K562 (cell line): ENCODE data around the gene RASL11A. TPM values are rescaled to one million over a fixed set of nuclear protein-coding genes. Genes with fewer than 3 reads are reported as not detected.
A peak's percentile ranks its signal among the peaks of the same experiment; 100 is the strongest.

Experiments
- ARID4B ChIP-seq: sonication (generic); formaldehyde crosslinking; IDR thresholded peaks from 2 replicates; pipeline ENCODE4 v1.8.0; 2022; ENCODE audit warnings: mild to moderate bottlenecking, missing genetic modification reagents
- ESRRA ChIP-seq: fragments of 450-650 bp; IDR thresholded peaks from 2 replicates; pipeline ENCODE4 v1.6.1; 2014; ENCODE audit warnings: low read depth, mild to moderate bottlenecking, moderate library complexity, borderline replicate concordance
- GATAD2A ChIP-seq: fragments of 450-650 bp; IDR thresholded peaks from 2 replicates; pipeline ENCODE4 v1.6.1; 2017
- GATAD2B ChIP-seq: fragments of 450-650 bp; IDR thresholded peaks from 2 replicates; pipeline ENCODE4 v1.6.1; 2017; ENCODE audit warnings: mild to moderate bottlenecking, borderline replicate concordance
- GTF2F1 ChIP-seq: IDR thresholded peaks from 2 replicates; pipeline ENCODE4 v1.6.1; 2011; ENCODE audit warnings: low read depth, low read length, improper control_type of control experiment
- KDM5B ChIP-seq: fragments of 200-600 bp; sonication (generic); IDR thresholded peaks from 2 replicates; pipeline ENCODE4 v1.6.1; 2012; ENCODE audit warnings: low read depth, mild to moderate bottlenecking, moderate library complexity, low read length, control low read depth, inconsistent platforms; ENCODE audit not compliant: insufficient replicate concordance
- NBN ChIP-seq: fragments of 450-650 bp; IDR thresholded peaks from 2 replicates; pipeline ENCODE4 v1.6.1; 2016; ENCODE audit warnings: low read depth, mild to moderate bottlenecking
- NCOA6 ChIP-seq: fragments of 450-650 bp; IDR thresholded peaks from 2 replicates; pipeline ENCODE4 v1.6.1; 2017; ENCODE audit warnings: mild to moderate bottlenecking
- SMAD4 ChIP-seq: fragments of 250-450 bp; sonication (Bioruptor Pico); conservative IDR thresholded peaks from 2 replicates; pipeline ENCODE4 v1.8.0; 2021; ENCODE audit warnings: inconsistent platforms, mild to moderate bottlenecking, moderate library complexity
- ZBTB7A ChIP-seq: IDR thresholded peaks from 2 replicates; pipeline ENCODE4 v1.6.1; 2011; ENCODE audit warnings: low read depth, mild to moderate bottlenecking, low read length, moderate library complexity, borderline replicate concordance; ENCODE audit not compliant: control insufficient read depth
- polyA plus RNA-seq, 8 experiments: library from polyadenylated mRNA; depleted of rRNA in 4 of 8; stranded (reverse) in 5 of 8; unstranded in 3 of 8; fragments of >200 nt; fragmentation: Nextera tagmentation in 2 of 8; fragmentation: Illumina TruSeq in 1 of 8; extraction: Ambion mirVana in 2 of 8; extraction: Trizol in 1 of 8; gene quantifications; 2 replicates each; pipeline versions ENCODE4 v1.2.1 to v1.2.3, GENCODE V29; 2011 to 2014; ENCODE audit warnings: inconsistent platforms in 1 of 8, missing spikeins in 1 of 8
- total RNA-seq, 7 experiments: library from RNA; depleted of rRNA in 6 of 7; stranded (reverse); fragments of >200 nt in 6 of 7; fragmentation: Illumina TruSeq in 2 of 7; extraction: Trizol in 2 of 7; gene quantifications; 2 replicates each; pipeline versions ENCODE4 v1.2.1 to v1.2.3, GENCODE V29; 2011 to 2021; ENCODE audit warnings: low replicate concordance in 1 of 7

The RASL11A gene
- total and polyA plus RNA-seq, 9 of the 15 experiments (the other 6 are each of a cell fraction or from before 2014, with no cell fraction given) = 0.11 to 2.2 (median 1.5) TPM; not detected in 1

- TF ChIP-seq KDM5B (peak; percentile 86), NCOA6 (0 out of 2 replicates have a peak, but pooled peaks have one; percentile 61), SMAD4 (CRISPR knock-in tag) (0 out of 2 replicates have a peak, but pooled peaks have one; percentile 24), ZBTB7A (no peak), GATAD2A (0 out of 2 replicates have a peak, but pooled peaks have one; percentile 39), ARID4B (CRISPR knock-in tag) (no peak; the same call in 1 of the 2 replicates), ESRRA (peak; percentile 86), NBN (no peak), GATAD2B (no peak), GTF2F1 (peak; percentile 89; the same call in 1 of the 2 replicates)
Measured at GRCh38 chr13:27251166-27252091, 19.2 kb upstream of the RASL11A start, which contains the start of gene RPL21 (continued).
